ENCODE measurements around the gene FADS2. TPM values are rescaled to one million over a fixed set of nuclear protein-coding genes. Genes with fewer than 3 reads are reported as not detected.

Gene FADS2
- total and polyA plus RNA-seq, 2 of the 13 experiments (the other 11 are each of a cell fraction or from before 2014, with no cell fraction given) = 90.1 to 124 TPM

DNA sequence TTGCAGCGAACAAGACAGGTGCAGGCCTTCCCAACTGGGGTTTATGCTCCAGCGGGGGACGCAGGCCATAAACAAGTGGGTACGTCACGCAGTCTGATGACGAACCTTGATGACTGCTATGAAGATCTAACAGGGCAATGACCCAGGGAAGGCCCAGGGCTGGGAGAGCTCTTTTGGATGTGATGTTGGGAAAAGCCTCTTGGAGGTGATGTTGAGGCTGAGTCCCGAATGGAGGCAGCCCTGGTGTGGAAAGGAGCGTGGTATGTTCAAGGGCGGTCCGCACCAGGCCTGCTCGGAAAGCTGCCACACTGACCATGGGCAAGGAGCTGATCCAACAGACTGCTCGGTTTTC lies 5.8 kb downstream of the FADS2 start:
- H3K9me3 ChIP-seq (ENCODE audit: low read length) = no peaks in the 10 kb centered on the region
- H3K27ac ChIP-seq (ENCODE audit: extremely low read length, insufficient read depth, low read length) = no peak overlapping the region
- peaks cover 29% of the 10 kb centered on the region for H3K4me1 ChIP-seq (ENCODE audit: insufficient read depth, low read length)
- no peaks in the 10 kb centered on the region for H3K27me3 ChIP-seq (ENCODE audit: control insufficient read depth in 1 of 2, insufficient read depth in 2 of 2, low read length in 2 of 2)
- H3K9ac ChIP-seq (ENCODE audit: insufficient read depth, low read depth, low read length) = no peak overlapping the region
- ATAC-seq (no peak), DNase-seq (ENCODE audit: low spot score) (no peak), FAIRE-seq (no peak)
- intact Hi-C loops (cut with micrococcal nuclease; ENCODE audit: unreplicated experiment) (loop anchor here (1.0 kb wide), 1 partner anchor 36 kb away; no protein-coding TSS in a partner anchor), in situ Hi-C loops (cut with HindIII; ENCODE audit: extremely low pct_ligation_motif_present, low pct_unique_long_range_greater_than_20kb) (no loop called here)
- H3K36me3 ChIP-seq (replicated peaks in 1 of 2; ENCODE audit: control insufficient read depth in 1 of 2, insufficient read depth in 2 of 2, low read length in 2 of 2) = peaks cover 0 to under 1% of the 10 kb centered on the region in 2 experiments; a peak in 2 of 5 replicates
- no peak overlapping the region for H3K4me3 ChIP-seq (replicated peaks in 1 of 3; ENCODE audit: insufficient read depth in 1 of 3, low read depth in 2 of 3, low read length in 3 of 3)
- TF ChIP-seq SMARCC2 (IDR thresholded peaks at IDR 0.05) (no peak), IRF1 (CRISPR knock-in tag; IDR thresholded peaks at IDR 0.05; ENCODE audit: low read depth) (no peak), POLR2AphosphoS5 (IDR thresholded peaks at IDR 0.05; ENCODE audit: low read depth, low read length) (no peak), RFXAP (CRISPR knock-in tag; IDR thresholded peaks at IDR 0.05; ENCODE audit: borderline replicate concordance) (no peak)
- TF ChIP-seq, protein P1, sequence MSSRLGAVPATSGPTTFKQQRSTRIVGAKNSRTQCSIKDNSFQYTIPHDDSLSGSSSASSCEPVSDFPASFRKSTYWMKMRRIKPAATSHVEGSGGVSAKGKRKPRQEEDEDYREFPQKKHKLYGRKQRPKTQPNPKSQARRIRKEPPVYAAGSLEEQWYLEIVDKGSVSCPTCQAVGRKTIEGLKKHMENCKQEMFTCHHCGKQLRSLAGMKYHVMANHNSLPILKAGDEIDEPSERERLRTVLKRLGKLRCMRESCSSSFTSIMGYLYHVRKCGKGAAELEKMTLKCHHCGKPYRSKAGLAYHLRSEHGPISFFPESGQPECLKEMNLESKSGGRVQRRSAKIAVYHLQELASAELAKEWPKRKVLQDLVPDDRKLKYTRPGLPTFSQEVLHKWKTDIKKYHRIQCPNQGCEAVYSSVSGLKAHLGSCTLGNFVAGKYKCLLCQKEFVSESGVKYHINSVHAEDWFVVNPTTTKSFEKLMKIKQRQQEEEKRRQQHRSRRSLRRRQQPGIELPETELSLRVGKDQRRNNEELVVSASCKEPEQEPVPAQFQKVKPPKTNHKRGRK (CRISPR knock-in tag; IDR thresholded peaks at IDR 0.05) = no peak
- POLR2A ChIA-PET = no interaction called here
- CTCF ChIA-PET (ENCODE audit: low intra/inter-chr PET ratio, low total read pairs) = no interaction called here
- peaks cover 29% of the 10 kb centered on the region for H3K79me2 ChIP-seq (ENCODE audit: insufficient read depth, low read length)
- H2AFZ ChIP-seq (ENCODE audit: low read length) = no peak overlapping the region
- no peaks in the 10 kb centered on the region for H4K20me1 ChIP-seq (ENCODE audit: insufficient read depth, low read length)
- WGBS (ENCODE audit: low lambda C conversion rate) = 92% methylated on average over 12 of the region's 12 CpGs
- no TSS peak for BruUV-seq (replicated peaks)
- no peak overlapping the region for H3K4me2 ChIP-seq (ENCODE audit: low read depth, low read length)

Measured in HepG2 (cell line).